Stimulated activated CD8-positive, alpha-beta memory T cell treated with anti-CD3 and anti-CD28 coated beads, Interleukin-2, amount 100 ng/mL, for 1 hour (primary cell): Measurements from ENCODE around the gene TSPAN10.

ENCODE experiments used
- DNase-seq, 2 donors: peaks; one replicate each; pipeline ENCODE4 v3.0.0-alpha.2; 2020; ENCODE audit warnings: low read depth in 2 of 2

The TSPAN10 gene

GRCh38 chr17:81687770-81688541, 51.0 kb downstream of the TSPAN10 start:
- DNase-seq = no peak

- DNase-seq = no peak
Observed at GRCh38 chr17:81688616-81689015, 51.6 kb downstream of the TSPAN10 start.

GRCh38 chr17:81690066-81690465, 53.1 kb downstream of the TSPAN10 start:
- DNase-seq = no peak

- DNase-seq = no peak
Observed at GRCh38 chr17:81690549-81690948, 53.6 kb downstream of the TSPAN10 start.

GRCh38 chr17:81691196-81691595, 54.2 kb downstream of the TSPAN10 start:
- no peak for DNase-seq

GRCh38 chr17:81691608-81692007, 54.6 kb downstream of the TSPAN10 start:
- no peak for DNase-seq

- DNase-seq = no peak
Observed at GRCh38 chr17:81693509-81694210, 56.7 kb downstream of the TSPAN10 start.

GRCh38 chr17:81694810-81695209, 57.8 kb downstream of the TSPAN10 start:
- no peak for DNase-seq

GRCh38 chr17:81695211-81695610, 58.2 kb downstream of the TSPAN10 start:
- no peak for DNase-seq

GRCh38 chr17:81695801-81696200, 58.8 kb downstream of the TSPAN10 start:
- no peak for DNase-seq

GRCh38 chr17:81696218-81696941, 59.4 kb downstream of the TSPAN10 start:
- DNase-seq = no peak

- no peak for DNase-seq
Observed at GRCh38 chr17:81697261-81698044, 60.5 kb downstream of the TSPAN10 start.
